OCI-LY3 (cell line): Measurements from ENCODE around the gene UGCG.

Source experiments
- H2AFZ ChIP-seq: fragments of 200-600, 300-600 bp; shearing (Covaris generic); 2 replicates; pipeline ENCODE4 v1.6.0; 2014; ENCODE audit warnings: antibody characterized with exemption, low read depth, low read length
- H3K27ac ChIP-seq: fragments of 200-600, 300-600 bp; sonication (generic); 2 replicates; pipeline ENCODE4 v1.5.1; 2014; ENCODE audit warnings: mild to moderate bottlenecking, low read length, moderate library complexity, mixed read lengths
- H3K27me3 ChIP-seq: fragments of 200-600, 300-600 bp; sonication (generic); 2 replicates; pipeline ENCODE4 v1.6.1; 2014; ENCODE audit warnings: low read depth, low read length, mixed read lengths
- H3K36me3 ChIP-seq: fragments of 200-600, 300-600 bp; sonication (generic); replicated peaks from 2 replicates; pipeline ENCODE3; 2014; ENCODE audit warnings: low read depth, low read length, mixed read lengths
- H3K4me1 ChIP-seq: fragments of 300-600, 200-600 bp; sonication (generic); 2 replicates; pipeline ENCODE4 v1.6.1; 2014; ENCODE audit warnings: low read length, mixed read lengths
- H3K4me2 ChIP-seq: fragments of 200-600, 300-600 bp; sonication (generic); 2 replicates; pipeline ENCODE4 v1.6.1; 2014; ENCODE audit warnings: low read length, mixed read lengths
- H3K4me3 ChIP-seq: fragments of 300-600, 200-600 bp; sonication (generic); 2 replicates; pipeline ENCODE4 v1.5.1; 2014; ENCODE audit warnings: antibody characterized with exemption, mild to moderate bottlenecking, low read length, moderate library complexity
- H3K79me2 ChIP-seq: fragments of 300-600, 200-600 bp; shearing (Covaris generic); 2 replicates; pipeline ENCODE4 v1.6.1; 2014; ENCODE audit warnings: mild to moderate bottlenecking, low read length, mixed read lengths
- H3K9ac ChIP-seq: fragments of 300-600, 200-600 bp; shearing (Covaris generic); 2 replicates; pipeline ENCODE4 v1.6.0; 2014; ENCODE audit warnings: mild to moderate bottlenecking, low read length, moderate library complexity
- H3K9me3 ChIP-seq: fragments of 200-600, 300-600 bp; shearing (Covaris generic); 2 replicates; pipeline ENCODE4 v1.6.1; 2014; ENCODE audit warnings: low read length, mixed read lengths; ENCODE audit not compliant: insufficient read depth
- H4K20me1 ChIP-seq: fragments of 200-600, 300-600 bp; sonication (generic); 2 replicates; pipeline ENCODE4 v1.6.1; 2016; ENCODE audit warnings: low read length, mixed read lengths; ENCODE audit not compliant: insufficient read depth
- CTCF ChIP-seq: fragments of 200-600, 300-600 bp; sonication (generic); IDR thresholded peaks from 2 replicates; pipeline ENCODE4 v1.5.1; 2014; ENCODE audit warnings: antibody characterized with exemption, low read length, low read depth
- EZH2phosphoT487 ChIP-seq: fragments of 200-600 bp; shearing (Covaris generic); IDR thresholded peaks from 2 replicates; pipeline ENCODE4 v1.6.1; 2018; ENCODE audit warnings: antibody characterized with exemption, mixed run types, low read depth

UGCG gene

GRCh38 chr9:111926421-111926875, 29.8 kb downstream of the UGCG start:
- H3K4me1 ChIP-seq: peaks cover 53% of the 10 kb centered on the region

GRCh38 chr9:111928359-111928720, 31.7 kb downstream of the UGCG start:
- H3K4me2 ChIP-seq: no peak overlapping the region
- TF ChIP-seq EZH2phosphoT487: no peak
- no peak for TF ChIP-seq CTCF

More at GRCh38 chr9:111926421-111926875, 29.8 kb downstream of the UGCG start:
- Histone ChIP-seq H3K27ac (peak overlapping the region; percentile 82), H3K4me3 (peak overlapping the region; percentile 26; the same call in 1 of the 2 replicates), H3K36me3 (peaks cover 53% of the 10 kb centered on the region), H3K27me3 (no peaks in the 10 kb centered on the region), H3K4me2 (peak overlapping the region; percentile 62), H4K20me1 (peaks cover 40% of the 10 kb centered on the region), H3K79me2 (peaks cover 49% of the 10 kb centered on the region), H3K9ac (no peak overlapping the region), H3K9me3 (no peaks in the 10 kb centered on the region), H2AFZ (no peak overlapping the region)
- no peak for TF ChIP-seq EZH2phosphoT487
- TF ChIP-seq CTCF: no peak

GRCh38 chr9:111934747-111935146, 38.1 kb downstream of the UGCG start:
- no peak overlapping the region for H3K4me3 ChIP-seq
- peaks cover 64% of the 10 kb centered on the region for H3K36me3 ChIP-seq
- peaks cover 6% of the 10 kb centered on the region; the same call in 1 of the 2 replicates for H4K20me1 ChIP-seq
- H3K9ac ChIP-seq: no peak overlapping the region
- H2AFZ ChIP-seq: no peak overlapping the region
- no peak overlapping the region for H3K4me2 ChIP-seq
- no peaks in the 10 kb centered on the region for H3K27me3 ChIP-seq
- peaks cover 8% of the 10 kb centered on the region; the same call in 1 of the 2 replicates for H3K79me2 ChIP-seq
- no peaks in the 10 kb centered on the region for H3K9me3 ChIP-seq
- TF ChIP-seq CTCF (no peak), EZH2phosphoT487 (no peak)
- H3K4me1 ChIP-seq: peaks cover 21% of the 10 kb centered on the region
- no peak overlapping the region for H3K27ac ChIP-seq

More at GRCh38 chr9:111928359-111928720, 31.7 kb downstream of the UGCG start:
- no peaks in the 10 kb centered on the region for H3K9me3 ChIP-seq
- no peak overlapping the region for H3K4me3 ChIP-seq
- H3K27me3 ChIP-seq: no peaks in the 10 kb centered on the region
- peaks cover 46% of the 10 kb centered on the region for H3K4me1 ChIP-seq
- H3K9ac ChIP-seq: no peak overlapping the region
- H2AFZ ChIP-seq: no peak overlapping the region
- no peak overlapping the region for H3K27ac ChIP-seq
- peaks cover 28% of the 10 kb centered on the region for H4K20me1 ChIP-seq
- H3K36me3 ChIP-seq: peaks cover 55% of the 10 kb centered on the region
- peaks cover 36% of the 10 kb centered on the region for H3K79me2 ChIP-seq

- H3K4me2 ChIP-seq: no peak overlapping the region
- H3K79me2 ChIP-seq: peaks cover 3% of the 10 kb centered on the region; the same call in 1 of the 2 replicates
- H3K36me3 ChIP-seq: peaks cover 50% of the 10 kb centered on the region
- no peak overlapping the region for H3K27ac ChIP-seq
- no peaks in the 10 kb centered on the region for H4K20me1 ChIP-seq
- no peak overlapping the region for H3K4me3 ChIP-seq
- H3K4me1 ChIP-seq: peaks cover 21% of the 10 kb centered on the region
- no peak overlapping the region for H3K9ac ChIP-seq
- TF ChIP-seq CTCF (no peak), EZH2phosphoT487 (no peak)
- no peaks in the 10 kb centered on the region for H3K27me3 ChIP-seq
- no peaks in the 10 kb centered on the region for H3K9me3 ChIP-seq
- H2AFZ ChIP-seq: no peak overlapping the region
These were observed 39.8 kb downstream of the UGCG start for GRCh38 chr9:111936391-111936790.
